HepG2 (cell line): ENCODE measurements around the gene CTSW. TPM values are rescaled to one million over a fixed set of nuclear protein-coding genes. Genes with fewer than 3 reads are reported as not detected.
A peak's percentile ranks its signal among the peaks of the same experiment; 100 is the strongest.

Source experiments
- ATAC-seq: fragments of 200-7000 bp; cut with Tn5 transposase; 3 replicates; pipeline ENCODE4 v1.9.1; 2020; ENCODE audit warnings: mild to moderate bottlenecking, moderate library complexity
- BruUV-seq: library from RNA; stranded (reverse); fragments of 400-500 nt; replicated peaks from 2 replicates; lab custom pipeline; 2021; lab: Mats Ljungman, UMichigan
- CTCF ChIA-PET: fragments of 300-600 bp; formaldehyde crosslinking; extraction: SDS; loops from one replicate; lab custom pipeline; 2021; ENCODE audit warnings: low total read pairs, inconsistent platforms, low intra/inter-chr PET ratio; lab: Yijun Ruan, JAX
- POLR2A ChIA-PET: fragments of 350-600 bp; sonication (Branson Sonifier 250); formaldehyde crosslinking; loops from one replicate; lab custom pipeline; 2020; ENCODE audit warnings: antibody characterized with exemption, inconsistent platforms; lab: Yijun Ruan, JAX
- DNase-seq: peaks from one replicate; pipeline ENCODE4 v3.0.0-alpha.2; 2015; ENCODE audit warnings: low spot score
- FAIRE-seq: peaks from 3 replicates; lab custom pipeline; 2011; peaks lifted over from hg19 to GRCh38; lab: Jason Lieb, UNC
- H2AFZ ChIP-seq: one replicate; pipeline ENCODE4 v1.6.1; 2011; ENCODE audit warnings: low read length, inconsistent platforms
- H3K27ac ChIP-seq: fragments of 300-600 bp; 3 replicates; pipeline ENCODE4 v1.8.0; 2011; ENCODE audit warnings: mixed run types, mild to moderate bottlenecking, mixed read lengths, low read length, inconsistent platforms; ENCODE audit not compliant: insufficient read depth; ENCODE audit errors: extremely low read length
- H3K27me3 ChIP-seq, 2 experiments: fragments of 200-600 bp in 1 of 2; 2 replicates in 1 of 2; 3 replicates in 1 of 2; pipeline versions ENCODE4 v1.6.0 to v1.8.0; 2011; ENCODE audit warnings: low read length in 2 of 2, mild to moderate bottlenecking in 2 of 2, moderate library complexity in 2 of 2, inconsistent platforms in 1 of 2; ENCODE audit not compliant: insufficient read depth in 2 of 2, control insufficient read depth in 1 of 2
- H3K36me3 ChIP-seq, 2 experiments: fragments of 200-600 bp in 1 of 2; replicated peaks in 1 of 2; 2 replicates in 1 of 2; 3 replicates in 1 of 2; pipeline versions ENCODE4 v1.5.1 to v1.8.0; 2011; ENCODE audit warnings: low read length in 2 of 2, inconsistent platforms in 1 of 2; ENCODE audit not compliant: insufficient read depth in 2 of 2, control insufficient read depth in 1 of 2
- H3K4me1 ChIP-seq: 2 replicates; pipeline ENCODE4 v1.5.1; 2012; ENCODE audit warnings: low read length, inconsistent platforms; ENCODE audit not compliant: insufficient read depth
- H3K4me2 ChIP-seq: 2 replicates; pipeline ENCODE4 v1.6.0; 2011; ENCODE audit warnings: low read depth, low read length, inconsistent platforms
- H3K4me3 ChIP-seq, 3 experiments: fragments of 200-600 bp in 1 of 3; sonication (generic), shearing (Covaris generic) in 1 of 3; replicated peaks in 1 of 3; 2 replicates each; pipeline ENCODE4 v1.5.1; 2011 to 2016; ENCODE audit warnings: low read length in 3 of 3, inconsistent platforms in 2 of 3, low read depth in 2 of 3, mild to moderate bottlenecking in 2 of 3, control low read depth in 1 of 3, mixed read lengths in 1 of 3; ENCODE audit not compliant: insufficient read depth in 1 of 3
- H3K79me2 ChIP-seq: one replicate; pipeline ENCODE4 v1.6.1; 2011; ENCODE audit warnings: low read length, inconsistent platforms; ENCODE audit not compliant: insufficient read depth
- H3K9ac ChIP-seq: 2 replicates; pipeline ENCODE4 v1.6.0; 2011; ENCODE audit warnings: mild to moderate bottlenecking, low read depth, low read length, inconsistent platforms; ENCODE audit not compliant: insufficient read depth
- H3K9me3 ChIP-seq: 2 replicates; pipeline ENCODE4 v1.5.1; 2012; ENCODE audit warnings: mild to moderate bottlenecking, low read length
- H4K20me1 ChIP-seq: 2 replicates; pipeline ENCODE4 v1.6.0; 2011; ENCODE audit warnings: inconsistent platforms, mild to moderate bottlenecking, low read length, moderate library complexity; ENCODE audit not compliant: insufficient read depth
- AGO1 ChIP-seq: fragments of 200-400 bp; formaldehyde crosslinking; IDR thresholded peaks from 2 replicates; pipeline ENCODE4 v1.6.1; 2017; ENCODE audit warnings: mild to moderate bottlenecking, low read depth, low read length, moderate library complexity; ENCODE audit not compliant: poor library complexity, severe bottlenecking
- CCDC6 ChIP-seq: sonication (generic); formaldehyde crosslinking; IDR thresholded peaks from 2 replicates; pipeline ENCODE4 v1.8.1; 2022; ENCODE audit warnings: mild to moderate bottlenecking, missing genetic modification reagents, moderate library complexity
- DPF2 ChIP-seq: sonication (generic); formaldehyde crosslinking; IDR thresholded peaks from 2 replicates; pipeline ENCODE4 v1.4.0; 2020; ENCODE audit warnings: mild to moderate bottlenecking, low read depth, missing genetic modification reagents, borderline replicate concordance
- KDM2A ChIP-seq: sonication (generic); formaldehyde crosslinking; IDR thresholded peaks from 2 replicates; pipeline ENCODE4 v1.4.0; 2020; ENCODE audit warnings: low read depth, missing genetic modification reagents, borderline replicate concordance
- NR2C2 ChIP-seq: sonication (generic); formaldehyde crosslinking; IDR thresholded peaks from 2 replicates; pipeline ENCODE4 v1.4.0; 2020; ENCODE audit warnings: missing genetic modification reagents, mild to moderate bottlenecking, moderate library complexity, borderline replicate concordance
- POLR2A ChIP-seq, 2 experiments: IDR thresholded peaks; 2 replicates each; pipeline ENCODE4 v1.6.1; 2011; ENCODE audit warnings: low read depth in 2 of 2, low read length in 2 of 2, mild to moderate bottlenecking in 1 of 2, moderate library complexity in 1 of 2; ENCODE audit not compliant: insufficient read depth in 1 of 2
- POLR2G ChIP-seq: fragments of 200-400 bp; formaldehyde crosslinking; IDR thresholded peaks from 2 replicates; pipeline ENCODE4 v1.6.1; 2018; ENCODE audit warnings: mild to moderate bottlenecking, low read depth, low read length, moderate library complexity
- PTBP1 ChIP-seq: fragments of 200-400 bp; formaldehyde crosslinking; IDR thresholded peaks from 2 replicates; pipeline ENCODE4 v1.6.1; 2018; ENCODE audit warnings: low read length, low read depth; ENCODE audit not compliant: poor library complexity, severe bottlenecking
- RARG ChIP-seq: sonication (generic); formaldehyde crosslinking; IDR thresholded peaks from 2 replicates; pipeline ENCODE4 v1.4.0; 2020; ENCODE audit warnings: low read depth, mild to moderate bottlenecking, missing genetic modification reagents
- RXRA ChIP-seq: sonication (generic); formaldehyde crosslinking; IDR thresholded peaks from 2 replicates; pipeline ENCODE4 v1.5.1; 2020; ENCODE audit warnings: missing genetic modification reagents
- SIN3A ChIP-seq: IDR thresholded peaks from 2 replicates; pipeline ENCODE4 v1.6.1; 2011; ENCODE audit warnings: low read depth, mild to moderate bottlenecking, control low read depth, low read length, borderline replicate concordance
- STAG1 ChIP-seq: sonication (generic); formaldehyde crosslinking; IDR thresholded peaks from 2 replicates; pipeline ENCODE4 v1.4.0; 2020; ENCODE audit warnings: missing genetic modification reagents
- ZBTB38 ChIP-seq: sonication (generic); formaldehyde crosslinking; IDR thresholded peaks from 2 replicates; pipeline ENCODE4 v1.5.1; 2020; ENCODE audit warnings: mild to moderate bottlenecking, missing genetic modification reagents
- ZNF263 ChIP-seq: sonication (generic); formaldehyde crosslinking; IDR thresholded peaks from 2 replicates; pipeline ENCODE4 v1.4.0; 2020; ENCODE audit warnings: missing genetic modification reagents
- WGBS: methylation state at CpG from one replicate; pipeline ENCODE4 v1.1.6; 2017; ENCODE audit warnings: low lambda C conversion rate; 5-methylcytosine and 5-hydroxymethylcytosine counted together
- in situ Hi-C: cut with HindIII; loops from 2 replicates; pipeline ENCODE4 v1.10.0; 2017; ENCODE audit warnings: low pct_unique_long_range_greater_than_20kb; ENCODE audit not compliant: extremely low pct_ligation_motif_present
- intact Hi-C: fragments of 100-400 bp; cut with micrococcal nuclease; formaldehyde crosslinking; loops from one replicate; pipeline ENCODE4 v1.10.0; 2022; ENCODE audit not compliant: unreplicated experiment
- polyA plus RNA-seq, 8 experiments: library from polyadenylated mRNA; depleted of rRNA in 3 of 8; stranded (reverse) in 7 of 8; unstranded in 1 of 8; fragments of >200 nt; fragmentation: Illumina TruSeq in 4 of 8; extraction: Trizol in 4 of 8; gene quantifications; 2 replicates each; pipeline versions ENCODE4 v1.2.1 to v1.2.3, GENCODE V29; 2011 to 2016; ENCODE audit warnings: low read depth in 4 of 8, missing spikeins in 1 of 8, mixed read lengths in 1 of 8; ENCODE audit not compliant: insufficient read depth in 1 of 8
- total RNA-seq, 5 experiments: library from RNA; depleted of rRNA; stranded (reverse); fragments of >200 nt; fragmentation: Illumina TruSeq; extraction: Trizol; gene quantifications; 2 replicates each; pipeline ENCODE4 v1.2.3, GENCODE V29; 2016; ENCODE audit warnings: low read depth in 1 of 5
- TF ChIP-seq, protein P1 (sequence below): sonication (generic); formaldehyde crosslinking; IDR thresholded peaks from 2 replicates; pipeline ENCODE4 v1.4.0; 2020; ENCODE audit warnings: missing genetic modification reagents
- TF ChIP-seq, protein P2 (sequence below): sonication (generic); formaldehyde crosslinking; IDR thresholded peaks from 2 replicates; pipeline ENCODE4 v1.5.0; 2020; ENCODE audit warnings: mild to moderate bottlenecking, missing genetic modification reagents, moderate library complexity

CTSW gene
- total and polyA plus RNA-seq, 2 of the 13 experiments (the other 11 are each of a cell fraction or from before 2014, with no cell fraction given) = 0.09 TPM; not detected in 1

DNA sequence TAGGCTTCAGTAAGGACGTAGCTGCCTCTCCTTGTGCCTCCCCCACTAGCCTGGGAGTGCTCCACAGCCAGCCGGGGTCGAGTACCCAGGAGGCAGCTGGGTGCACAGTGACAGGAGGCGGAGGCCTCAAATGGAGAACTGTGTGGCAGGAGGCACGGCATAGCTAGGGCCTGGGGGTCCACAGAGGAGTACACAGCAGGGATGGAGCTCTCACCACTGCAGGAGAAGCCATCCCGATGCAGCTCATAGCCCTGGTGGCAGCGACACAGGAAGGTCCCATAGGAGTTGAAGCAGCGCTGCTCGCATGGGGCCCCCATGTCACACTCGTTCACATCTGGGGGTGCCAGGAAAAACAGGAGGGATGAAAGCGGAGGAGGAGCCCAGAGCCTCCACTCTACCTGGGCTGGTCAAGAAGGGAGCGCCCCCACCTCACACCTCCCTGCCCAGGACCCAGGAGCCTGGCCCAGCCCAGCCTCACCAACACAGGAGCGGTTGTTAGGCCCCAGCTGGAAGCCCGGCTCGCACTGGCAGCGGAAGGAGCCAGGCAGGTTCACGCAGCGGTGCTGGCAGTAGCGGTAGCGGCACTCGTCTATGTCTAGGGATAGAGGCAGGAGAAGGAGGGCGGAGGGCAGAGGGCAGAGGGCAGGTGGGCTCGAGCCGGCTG is 9.9 kb upstream of the CTSW start:
- Histone ChIP-seq H3K27me3 (no peaks in the 10 kb centered on the region; a peak in 1 of 5 replicates), H3K4me3 (no peak overlapping the region; a peak in 1 of 6 replicates), H3K4me1 (peaks cover 22% of the 10 kb centered on the region), H3K9ac (no peak overlapping the region), H3K27ac (no peak overlapping the region), H3K79me2 (no peaks in the 10 kb centered on the region), H4K20me1 (no peaks in the 10 kb centered on the region), H2AFZ (no peak overlapping the region), H3K36me3 (peaks cover 6 to 22% of the 10 kb centered on the region in 2 experiments; a peak in 4 of 5 replicates), H3K4me2 (no peak overlapping the region), H3K9me3 (no peaks in the 10 kb centered on the region)
- no peak; the same call in 2 of the 3 replicates for ATAC-seq
- ChIA-PET POLR2A (interaction anchor here (1.0 to 8.9 kb wide), 5 partner anchors 11 to 157 kb away, joined by 3 to 81 read pairs (median 3); partner anchors contain the start of genes CFL1, FIBP and MUS81), CTCF (no interaction called here)
- in situ Hi-C loops (no loop called here), intact Hi-C loops (no loop called here)
- WGBS = 73% methylated on average over 19 of the region's 24 CpGs
- FAIRE-seq = no peak
- no TSS peak for BruUV-seq
- DNase-seq = no peak
- TF ChIP-seq SIN3A (no peak), DPF2 (CRISPR knock-in tag) (no peak), AGO1 (peak; percentile 96), RXRA (CRISPR knock-in tag) (no peak), POLR2A (IDR thresholded peaks at IDR 0.05; ENCODE audit: insufficient read depth in 1 of 2, low read depth in 2 of 2, low read length in 2 of 2) (peak in 1 of 2 experiments; percentile 37; a peak in 1 of 4 replicates), NR2C2 (CRISPR knock-in tag) (peak; percentile 30; the same call in 1 of the 2 replicates), PTBP1 (no peak), KDM2A (CRISPR knock-in tag) (peak; percentile 15; the same call in 1 of the 2 replicates), CCDC6 (no peak), ZNF263 (CRISPR knock-in tag) (peak; percentile 56; the same call in 1 of the 2 replicates), STAG1 (no peak), RARG (CRISPR knock-in tag) (no peak), POLR2G (0 out of 2 replicates have a peak, but pooled peaks have one; percentile 21), ZBTB38 (CRISPR knock-in tag) (0 out of 2 replicates have a peak, but pooled peaks have one; percentile 20)
- TF ChIP-seq, protein P1, sequence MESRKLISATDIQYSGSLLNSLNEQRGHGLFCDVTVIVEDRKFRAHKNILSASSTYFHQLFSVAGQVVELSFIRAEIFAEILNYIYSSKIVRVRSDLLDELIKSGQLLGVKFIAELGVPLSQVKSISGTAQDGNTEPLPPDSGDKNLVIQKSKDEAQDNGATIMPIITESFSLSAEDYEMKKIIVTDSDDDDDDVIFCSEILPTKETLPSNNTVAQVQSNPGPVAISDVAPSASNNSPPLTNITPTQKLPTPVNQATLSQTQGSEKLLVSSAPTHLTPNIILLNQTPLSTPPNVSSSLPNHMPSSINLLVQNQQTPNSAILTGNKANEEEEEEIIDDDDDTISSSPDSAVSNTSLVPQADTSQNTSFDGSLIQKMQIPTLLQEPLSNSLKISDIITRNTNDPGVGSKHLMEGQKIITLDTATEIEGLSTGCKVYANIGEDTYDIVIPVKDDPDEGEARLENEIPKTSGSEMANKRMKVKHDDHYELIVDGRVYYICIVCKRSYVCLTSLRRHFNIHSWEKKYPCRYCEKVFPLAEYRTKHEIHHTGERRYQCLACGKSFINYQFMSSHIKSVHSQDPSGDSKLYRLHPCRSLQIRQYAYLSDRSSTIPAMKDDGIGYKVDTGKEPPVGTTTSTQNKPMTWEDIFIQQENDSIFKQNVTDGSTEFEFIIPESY (CRISPR knock-in tag) = peak; percentile 71; the same call in 1 of the 2 replicates
- TF ChIP-seq, protein P2, sequence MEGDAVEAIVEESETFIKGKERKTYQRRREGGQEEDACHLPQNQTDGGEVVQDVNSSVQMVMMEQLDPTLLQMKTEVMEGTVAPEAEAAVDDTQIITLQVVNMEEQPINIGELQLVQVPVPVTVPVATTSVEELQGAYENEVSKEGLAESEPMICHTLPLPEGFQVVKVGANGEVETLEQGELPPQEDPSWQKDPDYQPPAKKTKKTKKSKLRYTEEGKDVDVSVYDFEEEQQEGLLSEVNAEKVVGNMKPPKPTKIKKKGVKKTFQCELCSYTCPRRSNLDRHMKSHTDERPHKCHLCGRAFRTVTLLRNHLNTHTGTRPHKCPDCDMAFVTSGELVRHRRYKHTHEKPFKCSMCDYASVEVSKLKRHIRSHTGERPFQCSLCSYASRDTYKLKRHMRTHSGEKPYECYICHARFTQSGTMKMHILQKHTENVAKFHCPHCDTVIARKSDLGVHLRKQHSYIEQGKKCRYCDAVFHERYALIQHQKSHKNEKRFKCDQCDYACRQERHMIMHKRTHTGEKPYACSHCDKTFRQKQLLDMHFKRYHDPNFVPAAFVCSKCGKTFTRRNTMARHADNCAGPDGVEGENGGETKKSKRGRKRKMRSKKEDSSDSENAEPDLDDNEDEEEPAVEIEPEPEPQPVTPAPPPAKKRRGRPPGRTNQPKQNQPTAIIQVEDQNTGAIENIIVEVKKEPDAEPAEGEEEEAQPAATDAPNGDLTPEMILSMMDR (CRISPR knock-in tag) = no peak
